ENCODE results near the gene EBLN2.

Gene EBLN2

DNA sequence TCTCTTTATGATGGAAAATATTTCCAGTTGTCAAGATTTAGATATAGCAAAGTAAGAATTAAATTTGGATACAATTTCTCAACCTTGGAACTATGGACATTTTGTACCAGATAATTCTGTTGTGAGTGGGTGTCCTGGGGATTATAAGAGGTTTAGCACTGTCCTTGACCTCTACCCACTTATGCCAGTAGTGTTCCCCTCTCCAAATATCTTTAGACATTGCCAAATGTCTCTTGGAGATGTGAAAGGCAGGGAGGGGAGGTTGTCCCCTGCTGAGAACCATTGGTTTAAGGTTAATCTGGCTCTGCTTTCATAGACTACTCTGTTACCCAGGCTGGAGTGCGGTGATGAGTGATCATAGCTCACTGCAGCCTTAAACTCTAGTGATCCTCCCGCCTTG, at the start of gene EBLN2:
TSS of gene EBLN2 (plus strand) at position 244 of the 400 bp plus-strand sequence. CDS start 423 bp downstream, outside the sequence.
- Histone ChIP-seq H3K4me3 (ENCODE audit: low read length) (no peak within 1 kb of the TSS), H3K4me1 (ENCODE audit: control insufficient read depth, low read depth, low read length) (no peaks in the 10 kb centered on the region), H3K27ac (ENCODE audit: low read length) (no peak within 1 kb of the TSS), H3K9ac (ENCODE audit: low read length) (no peak within 1 kb of the TSS), H3K9me3 (ENCODE audit: control insufficient read depth, low read depth, low read length) (no peaks in the 10 kb centered on the region), H3K36me3 (ENCODE audit: control insufficient read depth, low read depth, low read length) (peaks cover 50% of the 10 kb centered on the region), H3K27me3 (ENCODE audit: control insufficient read depth, insufficient read depth, low read length) (no peaks in the 10 kb centered on the region)

- Histone ChIP-seq H3K9me3 (ENCODE audit: control insufficient read depth, low read depth, low read length) (no peaks in the 10 kb centered on the region), H3K9ac (ENCODE audit: low read length) (no peak overlapping the region), H3K4me3 (ENCODE audit: low read length) (no peak overlapping the region), H3K4me1 (ENCODE audit: control insufficient read depth, low read depth, low read length) (peaks cover 5% of the 10 kb centered on the region), H3K36me3 (ENCODE audit: control insufficient read depth, low read depth, low read length) (no peaks in the 10 kb centered on the region), H3K27me3 (ENCODE audit: control insufficient read depth, insufficient read depth, low read length) (no peaks in the 10 kb centered on the region), H3K27ac (ENCODE audit: low read length) (no peak overlapping the region)
These were observed 43.2 kb upstream of the EBLN2 start for GRCh38 chr3:73018298-73018697.

GRCh38 chr3:73018790-73019441, 42.5 kb upstream of the EBLN2 start:
- Histone ChIP-seq H3K9ac (ENCODE audit: low read length) (no peak overlapping the region), H3K9me3 (ENCODE audit: control insufficient read depth, low read depth, low read length) (no peaks in the 10 kb centered on the region), H3K4me1 (ENCODE audit: control insufficient read depth, low read depth, low read length) (peaks cover 8% of the 10 kb centered on the region), H3K36me3 (ENCODE audit: control insufficient read depth, low read depth, low read length) (no peaks in the 10 kb centered on the region), H3K27me3 (ENCODE audit: control insufficient read depth, insufficient read depth, low read length) (no peaks in the 10 kb centered on the region), H3K27ac (ENCODE audit: low read length) (no peak overlapping the region), H3K4me3 (ENCODE audit: low read length) (no peak overlapping the region)

- no peaks in the 10 kb centered on the region for H3K9me3 ChIP-seq (ENCODE audit: control insufficient read depth, low read depth, low read length)
- H3K27me3 ChIP-seq (ENCODE audit: control insufficient read depth, insufficient read depth, low read length): no peaks in the 10 kb centered on the region
- H3K27ac ChIP-seq (ENCODE audit: low read length): no peak overlapping the region
- H3K9ac ChIP-seq (ENCODE audit: low read length): no peak overlapping the region
- H3K4me3 ChIP-seq (ENCODE audit: low read length): no peak overlapping the region
- peaks cover 26% of the 10 kb centered on the region for H3K4me1 ChIP-seq (ENCODE audit: control insufficient read depth, low read depth, low read length)
- H3K36me3 ChIP-seq (ENCODE audit: control insufficient read depth, low read depth, low read length): no peaks in the 10 kb centered on the region
These were observed 40.1 kb upstream of the EBLN2 start for GRCh38 chr3:73021301-73021835.

- no peaks in the 10 kb centered on the region for H3K27me3 ChIP-seq (ENCODE audit: control insufficient read depth, insufficient read depth, low read length)
- peaks cover 26% of the 10 kb centered on the region for H3K4me1 ChIP-seq (ENCODE audit: control insufficient read depth, low read depth, low read length)
- no peak overlapping the region for H3K4me3 ChIP-seq (ENCODE audit: low read length)
- H3K9me3 ChIP-seq (ENCODE audit: control insufficient read depth, low read depth, low read length): no peaks in the 10 kb centered on the region
- no peak overlapping the region for H3K9ac ChIP-seq (ENCODE audit: low read length)
- H3K36me3 ChIP-seq (ENCODE audit: control insufficient read depth, low read depth, low read length): no peaks in the 10 kb centered on the region
- no peak overlapping the region for H3K27ac ChIP-seq (ENCODE audit: low read length)
These were observed 36.6 kb upstream of the EBLN2 start for GRCh38 chr3:73024836-73025235.

DNA sequence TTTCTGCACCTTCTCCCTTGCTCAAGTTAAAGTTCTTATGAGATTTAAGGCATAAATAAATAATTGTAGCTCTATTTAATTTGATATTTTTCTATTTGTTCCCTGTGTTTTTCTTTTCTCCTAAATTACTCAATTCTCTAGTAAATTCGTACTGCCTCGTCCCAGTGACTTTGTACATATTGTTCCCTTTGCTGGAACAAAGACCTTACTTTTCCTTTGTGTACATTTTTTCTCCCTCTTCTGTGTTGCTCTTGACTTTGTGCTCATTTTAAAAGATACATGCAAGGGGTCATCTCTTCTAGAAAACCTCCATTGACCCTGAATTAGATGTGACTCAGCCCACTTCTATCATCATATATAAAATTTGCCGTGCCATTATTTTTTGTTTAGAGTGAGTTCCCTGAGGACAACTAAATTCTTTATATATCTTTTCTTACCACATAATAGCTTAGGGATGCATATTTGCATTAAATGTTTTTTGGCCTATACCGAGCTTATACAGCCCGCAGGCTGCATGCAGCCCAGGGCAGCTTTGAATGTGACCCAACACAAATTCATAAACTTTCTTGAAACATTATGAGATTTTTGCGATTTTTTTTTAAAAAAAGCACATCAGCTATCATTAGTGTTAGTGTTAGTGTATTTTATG, 35.2 kb upstream of the EBLN2 start:
- Histone ChIP-seq H3K4me3 (ENCODE audit: low read length) (no peak overlapping the region), H3K27ac (ENCODE audit: low read length) (no peak overlapping the region), H3K4me1 (ENCODE audit: control insufficient read depth, low read depth, low read length) (peaks cover 26% of the 10 kb centered on the region), H3K9ac (ENCODE audit: low read length) (no peak overlapping the region), H3K36me3 (ENCODE audit: control insufficient read depth, low read depth, low read length) (no peaks in the 10 kb centered on the region), H3K27me3 (ENCODE audit: control insufficient read depth, insufficient read depth, low read length) (no peaks in the 10 kb centered on the region), H3K9me3 (ENCODE audit: control insufficient read depth, low read depth, low read length) (no peaks in the 10 kb centered on the region)

- Histone ChIP-seq H3K27ac (ENCODE audit: low read length) (no peak overlapping the region), H3K27me3 (ENCODE audit: control insufficient read depth, insufficient read depth, low read length) (no peaks in the 10 kb centered on the region), H3K9ac (ENCODE audit: low read length) (no peak overlapping the region), H3K36me3 (ENCODE audit: control insufficient read depth, low read depth, low read length) (no peaks in the 10 kb centered on the region), H3K4me1 (ENCODE audit: control insufficient read depth, low read depth, low read length) (peaks cover 26% of the 10 kb centered on the region), H3K4me3 (ENCODE audit: low read length) (no peak overlapping the region), H3K9me3 (ENCODE audit: control insufficient read depth, low read depth, low read length) (no peaks in the 10 kb centered on the region)
These were observed 34.7 kb upstream of the EBLN2 start for GRCh38 chr3:73026760-73027113.

DNA sequence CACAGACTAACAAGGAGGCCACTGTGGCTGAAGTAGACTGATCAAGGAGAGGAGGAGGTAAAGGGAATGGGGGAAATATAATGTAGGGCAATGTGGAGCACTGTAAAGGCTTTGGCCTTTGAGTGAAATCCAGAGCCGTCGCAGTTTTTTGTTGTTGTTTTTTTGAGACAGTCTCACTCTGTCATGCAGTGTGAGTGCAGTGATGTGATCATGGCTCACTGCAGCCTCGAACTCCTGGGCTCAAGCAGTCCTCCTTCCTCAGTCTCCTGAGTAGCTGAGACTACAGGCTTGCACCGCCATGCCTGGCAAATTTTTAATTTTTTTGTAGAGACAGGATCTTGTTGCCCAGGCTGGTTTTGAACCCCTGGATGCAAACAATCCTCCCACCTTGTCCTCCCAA, 32.7 kb upstream of the EBLN2 start:
- Histone ChIP-seq H3K27me3 (ENCODE audit: control insufficient read depth, insufficient read depth, low read length) (no peaks in the 10 kb centered on the region), H3K36me3 (ENCODE audit: control insufficient read depth, low read depth, low read length) (no peaks in the 10 kb centered on the region), H3K4me3 (ENCODE audit: low read length) (no peak overlapping the region), H3K27ac (ENCODE audit: low read length) (no peak overlapping the region), H3K4me1 (ENCODE audit: control insufficient read depth, low read depth, low read length) (peaks cover 18% of the 10 kb centered on the region), H3K9ac (ENCODE audit: low read length) (no peak overlapping the region), H3K9me3 (ENCODE audit: control insufficient read depth, low read depth, low read length) (no peaks in the 10 kb centered on the region)

- H3K27ac ChIP-seq (ENCODE audit: low read length): no peak overlapping the region
These were observed 32.1 kb upstream of the EBLN2 start for GRCh38 chr3:73029321-73029796.

DNA sequence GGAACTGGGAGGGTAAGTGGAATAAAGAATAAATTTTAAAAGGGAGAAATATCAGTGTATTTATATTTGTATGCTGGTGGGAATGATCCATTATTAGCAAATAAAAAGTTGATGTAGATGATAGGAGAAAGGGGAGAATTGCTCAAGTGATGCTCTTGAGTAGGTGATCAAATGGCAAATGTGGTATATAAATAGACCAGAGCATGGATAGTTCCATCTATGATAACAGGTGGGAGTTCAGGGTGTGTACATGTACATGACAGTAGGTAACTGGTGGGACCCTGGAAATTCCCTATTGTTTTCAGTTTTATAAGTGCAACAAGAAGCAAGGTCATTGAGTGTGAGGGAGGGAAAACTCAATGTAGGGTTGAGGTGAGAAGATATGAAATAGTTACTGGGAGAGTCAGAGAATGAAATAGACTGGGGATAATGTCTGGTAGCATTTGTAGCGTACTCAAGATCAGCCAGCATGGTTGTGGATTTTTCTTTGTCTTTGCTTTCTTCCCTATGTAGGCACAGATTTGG, 31.3 kb upstream of the EBLN2 start:
- H3K4me3 ChIP-seq (ENCODE audit: low read length): no peak overlapping the region
- H3K27me3 ChIP-seq (ENCODE audit: control insufficient read depth, insufficient read depth, low read length): no peaks in the 10 kb centered on the region
- no peak overlapping the region for H3K9ac ChIP-seq (ENCODE audit: low read length)
- no peaks in the 10 kb centered on the region for H3K36me3 ChIP-seq (ENCODE audit: control insufficient read depth, low read depth, low read length)
- peaks cover 6% of the 10 kb centered on the region for H3K4me1 ChIP-seq (ENCODE audit: control insufficient read depth, low read depth, low read length)
- no peaks in the 10 kb centered on the region for H3K9me3 ChIP-seq (ENCODE audit: control insufficient read depth, low read depth, low read length)
- H3K27ac ChIP-seq (ENCODE audit: low read length): no peak overlapping the region

More at GRCh38 chr3:73029321-73029796, 32.1 kb upstream of the EBLN2 start:
- peaks cover 13% of the 10 kb centered on the region for H3K4me1 ChIP-seq (ENCODE audit: control insufficient read depth, low read depth, low read length)
- H3K4me3 ChIP-seq (ENCODE audit: low read length): no peak overlapping the region
- no peaks in the 10 kb centered on the region for H3K27me3 ChIP-seq (ENCODE audit: control insufficient read depth, insufficient read depth, low read length)
- H3K36me3 ChIP-seq (ENCODE audit: control insufficient read depth, low read depth, low read length): no peaks in the 10 kb centered on the region
- H3K9ac ChIP-seq (ENCODE audit: low read length): no peak overlapping the region
- no peaks in the 10 kb centered on the region for H3K9me3 ChIP-seq (ENCODE audit: control insufficient read depth, low read depth, low read length)

DNA sequence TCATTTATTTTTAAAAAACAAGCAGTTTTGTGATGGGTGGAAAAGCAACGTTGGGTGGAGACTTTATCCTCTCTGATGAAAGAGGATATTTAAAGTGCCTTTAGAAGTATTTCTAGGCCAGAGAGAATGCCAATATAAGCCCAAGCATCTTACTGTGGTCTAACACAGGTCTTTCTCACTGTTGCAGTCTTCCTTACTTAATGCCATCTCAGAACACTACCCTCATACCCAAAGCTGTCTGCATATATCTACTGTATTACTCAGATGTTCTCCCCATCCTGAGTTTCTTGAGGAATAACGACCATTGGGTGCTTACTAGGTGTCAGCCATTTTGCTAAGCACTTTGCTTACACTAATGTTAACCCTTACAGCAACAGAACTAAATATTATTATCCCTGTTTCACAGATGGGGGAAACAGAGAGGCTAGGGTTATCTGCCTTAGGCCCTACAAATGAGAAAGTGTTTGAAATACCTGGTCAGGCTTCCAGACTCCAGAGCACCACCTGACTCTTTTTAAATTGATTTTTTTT, 29.8 kb upstream of the EBLN2 start:
- Histone ChIP-seq H3K9ac (ENCODE audit: low read length) (no peak overlapping the region), H3K4me1 (ENCODE audit: control insufficient read depth, low read depth, low read length) (peaks cover 3% of the 10 kb centered on the region), H3K9me3 (ENCODE audit: control insufficient read depth, low read depth, low read length) (no peaks in the 10 kb centered on the region), H3K27me3 (ENCODE audit: control insufficient read depth, insufficient read depth, low read length) (no peaks in the 10 kb centered on the region), H3K4me3 (ENCODE audit: low read length) (no peak overlapping the region), H3K27ac (ENCODE audit: low read length) (no peak overlapping the region), H3K36me3 (ENCODE audit: control insufficient read depth, low read depth, low read length) (no peaks in the 10 kb centered on the region)

Measured in iPS-18a (cell line).